Sciatic nerve (tissue), 2 donors: Measurements from ENCODE around the gene SUCNR1. TPM values are rescaled to one million over a fixed set of nuclear protein-coding genes. Genes with fewer than 3 reads are reported as not detected.
"Not testable (repeated sequence)": the region's sequence is repeated elsewhere in the genome, so short reads cannot be mapped to it uniquely, and the experiment has no call there.

Experiments used
- ATAC-seq: fragments of 200-7000 bp; cut with Tn5 transposase; one replicate; pipeline ENCODE4 v1.9.1; 2020; ENCODE audit warnings: mild to moderate bottlenecking, moderate library complexity
- DNase-seq: peaks from one replicate; pipeline ENCODE4 v3.0.0-alpha.2; 2020; ENCODE audit warnings: low spot score
- intact Hi-C: fragments of 100-400 bp; cut with DNase I; formaldehyde crosslinking; loops from one replicate; pipeline ENCODE4 v1.14.2; 2022
- total RNA-seq: library from RNA; stranded (reverse); fragmentation: NEBNext Ultra II Directional; extraction: Animal tissue kit (Norgen Biotek cat#: 25700); gene quantifications from one replicate; pipeline ENCODE4 v1.2.1, GENCODE V29; 2021
- donor health status: DM: no; HTN: no; CAD: no.
- donor health status: DM: no; HTN: no; CAD: no.

The SUCNR1 gene
- total RNA-seq, 1 donor from 2014 or later, result 2.5 TPM

DNA sequence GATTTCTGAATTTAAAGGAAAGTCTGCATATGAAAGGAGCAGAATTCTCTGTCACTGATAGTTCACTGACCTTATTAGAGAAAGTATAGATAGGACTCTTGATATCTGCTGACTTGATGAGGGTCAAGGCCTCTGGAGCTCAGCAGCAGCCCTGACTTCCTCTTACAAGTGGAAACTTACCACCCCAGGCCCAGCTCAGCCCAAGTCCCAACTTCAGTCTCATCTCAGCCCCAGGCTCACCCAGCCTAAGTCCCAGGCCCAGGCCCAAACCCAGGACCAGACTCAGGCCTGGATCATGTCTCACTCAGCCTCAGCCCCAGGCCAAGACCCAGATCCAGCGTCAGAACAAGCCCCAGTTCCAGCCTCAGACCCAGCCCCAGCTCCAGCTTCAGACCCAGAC is 24.7 kb downstream of the SUCNR1 start:
- intact Hi-C loops, DNase-seq, ATAC-seq: not testable (repeated sequence)

DNA sequence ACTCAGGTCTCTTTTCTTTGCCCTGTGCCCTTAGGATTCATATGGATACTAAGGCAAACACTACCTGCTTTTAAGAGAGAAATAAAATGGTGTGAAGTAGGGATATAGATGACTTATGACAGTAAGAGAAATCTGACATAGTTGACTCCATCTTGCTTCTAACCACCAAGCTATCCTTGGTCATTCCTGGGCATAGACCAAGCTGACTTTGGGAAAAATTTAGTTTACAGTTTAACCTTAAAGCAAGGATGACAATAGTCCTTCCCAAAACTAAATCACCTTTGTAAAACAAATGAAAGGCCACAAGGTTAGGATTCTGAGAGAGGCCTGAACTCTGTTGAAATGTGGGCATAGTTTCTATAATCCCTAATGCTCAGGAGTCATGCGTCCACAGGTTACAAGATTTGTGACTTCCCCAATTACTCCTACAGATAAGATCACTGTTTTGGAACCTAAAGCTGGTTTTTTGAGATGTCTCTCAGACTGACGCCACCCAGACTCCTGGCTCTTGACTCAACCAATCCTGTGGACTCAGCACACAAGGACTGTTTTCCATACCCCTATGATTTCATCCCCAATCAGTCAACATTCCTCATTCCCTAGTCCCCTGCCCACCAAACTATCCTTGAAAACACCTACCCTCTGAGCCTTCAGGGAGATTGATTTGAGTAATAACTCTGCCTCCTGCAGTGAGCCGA is 25.3 kb downstream of the SUCNR1 start:
- DNase-seq, ATAC-seq, intact Hi-C loops: not testable (repeated sequence)

- no peak for DNase-seq
- ATAC-seq, result no peak
- intact Hi-C loops, result no loop called here
Observed at GRCh38 chr3:151899996-151900395, 26.6 kb downstream of the SUCNR1 start.

- ATAC-seq, result peak; percentile 50
- DNase-seq, result no peak
- intact Hi-C loops, result no loop called here
Observed at GRCh38 chr3:151900460-151900859, 27.0 kb downstream of the SUCNR1 start.

DNA sequence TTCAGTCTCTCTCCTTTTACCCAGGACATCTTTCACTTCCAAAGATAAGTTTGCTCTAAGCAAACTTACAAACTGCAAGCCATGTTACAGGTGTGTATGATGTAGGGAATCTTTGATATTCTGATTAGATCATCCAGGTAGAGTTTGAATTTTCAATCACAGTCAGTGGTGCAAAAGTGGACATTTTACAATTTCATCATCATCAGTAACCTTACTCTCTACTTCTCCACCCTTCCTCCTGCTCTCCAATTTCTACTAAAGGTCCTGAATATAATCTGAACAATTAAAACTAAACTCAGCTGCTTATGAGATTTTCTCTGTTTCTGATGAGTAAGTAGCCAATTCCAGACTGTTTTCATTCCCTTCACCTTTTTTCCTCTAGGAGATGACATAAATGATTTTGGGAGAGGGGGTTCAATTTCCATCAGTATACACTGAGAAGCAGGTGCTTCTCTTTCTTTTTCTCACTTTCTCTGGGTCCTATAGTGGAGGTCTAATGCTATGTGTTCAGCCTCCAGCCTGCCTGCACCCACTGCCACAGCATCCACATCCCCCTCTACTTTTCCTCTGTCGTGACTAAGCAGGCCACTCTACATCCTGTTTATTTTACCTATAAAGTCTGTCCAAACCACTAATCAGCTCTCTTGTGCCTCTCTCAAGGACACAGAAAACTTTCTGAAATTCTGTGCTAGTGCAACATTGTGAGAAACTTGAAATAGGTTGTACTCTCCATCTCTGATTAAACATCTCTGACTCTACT is 27.6 kb downstream of the SUCNR1 start:
- intact Hi-C loops, result no loop called here

DNA sequence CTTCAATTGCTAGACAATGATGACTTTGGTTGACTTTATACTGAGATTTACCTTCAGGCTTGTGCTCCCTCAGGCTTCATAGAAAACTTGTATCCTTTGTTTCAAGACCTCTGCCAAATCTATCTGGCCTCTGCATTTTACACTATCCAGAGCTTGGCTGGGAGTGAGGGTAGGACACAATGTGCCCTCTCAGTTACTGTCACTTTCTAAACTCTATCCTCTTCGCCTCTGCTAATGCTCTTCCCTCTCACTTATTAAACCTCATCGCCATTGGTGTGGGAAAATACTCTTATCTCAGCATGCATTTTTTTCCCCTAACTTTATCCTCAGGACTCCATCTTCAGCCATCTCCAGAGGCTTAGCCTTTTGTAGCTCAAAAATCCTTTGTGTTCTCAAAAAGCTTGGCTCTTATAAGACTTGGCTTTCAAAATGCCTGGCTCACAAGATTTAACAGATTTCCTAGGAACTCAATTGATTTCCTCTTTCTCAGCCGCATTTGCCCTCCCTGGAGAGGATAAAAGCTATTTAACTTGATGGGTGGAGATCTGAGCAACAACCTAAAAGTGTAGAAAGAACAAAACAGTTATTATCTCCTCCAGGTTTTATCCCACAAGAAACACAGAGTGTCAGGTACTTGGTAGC is 28.3 kb downstream of the SUCNR1 start:
- DNase-seq (no peak), ATAC-seq (peak; percentile 72)
- intact Hi-C loops, result no loop called here

More for the DNA sequence above, 27.6 kb downstream of the SUCNR1 start:
- ATAC-seq (peak; percentile 4), DNase-seq (no peak)

GRCh38 chr3:151903501-151903991 is 30.1 kb downstream of the SUCNR1 start:
- no peak for ATAC-seq
- no peak for DNase-seq
- intact Hi-C loops, result no loop called here

DNA sequence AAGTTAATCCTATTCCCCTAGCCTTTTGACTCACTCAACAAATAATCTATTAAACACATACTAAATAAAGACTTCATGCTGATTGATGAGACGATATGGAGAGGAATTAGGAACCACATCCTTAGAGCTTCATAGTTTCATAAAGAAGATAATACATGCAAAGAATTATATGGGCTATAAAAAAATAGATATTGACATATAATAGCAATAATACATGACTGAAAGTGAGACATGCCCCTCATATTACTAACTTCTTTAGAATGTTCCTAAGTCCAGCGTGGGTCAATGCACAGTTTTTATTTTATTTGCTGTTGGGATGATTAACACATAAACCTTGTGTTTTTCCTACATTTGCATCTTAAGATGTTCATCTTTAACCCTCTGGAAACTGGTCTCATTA is 32.2 kb downstream of the SUCNR1 start:
- DNase-seq (no peak), ATAC-seq (no peak)
- intact Hi-C loops, result no loop called here

GRCh38 chr3:151906751-151907150 is 33.3 kb downstream of the SUCNR1 start:
- DNase-seq (no peak), ATAC-seq (no peak)
- intact Hi-C loops, result no loop called here

DNA sequence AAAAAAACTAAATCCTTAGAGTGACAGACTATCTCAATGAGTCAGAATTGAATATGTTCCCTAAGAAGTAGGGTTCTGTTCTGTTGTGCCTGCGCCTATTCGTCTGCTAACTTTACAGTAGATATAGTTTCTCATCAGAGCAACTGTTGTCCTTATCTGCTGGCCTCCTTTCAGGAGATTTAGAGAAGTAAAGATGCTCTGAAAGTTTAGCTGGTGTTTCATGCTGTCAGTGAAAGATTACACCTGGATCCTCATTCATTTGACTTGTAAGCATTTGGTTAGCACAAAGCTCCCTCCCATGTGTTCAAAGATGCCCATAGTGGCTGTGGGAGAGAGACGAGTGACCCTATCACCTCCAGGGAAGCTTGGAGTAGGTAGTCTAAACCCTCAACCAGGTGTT is 35.0 kb downstream of the SUCNR1 start:
- intact Hi-C loops, result no loop called here
- no peak for DNase-seq
- ATAC-seq, result no peak

DNA sequence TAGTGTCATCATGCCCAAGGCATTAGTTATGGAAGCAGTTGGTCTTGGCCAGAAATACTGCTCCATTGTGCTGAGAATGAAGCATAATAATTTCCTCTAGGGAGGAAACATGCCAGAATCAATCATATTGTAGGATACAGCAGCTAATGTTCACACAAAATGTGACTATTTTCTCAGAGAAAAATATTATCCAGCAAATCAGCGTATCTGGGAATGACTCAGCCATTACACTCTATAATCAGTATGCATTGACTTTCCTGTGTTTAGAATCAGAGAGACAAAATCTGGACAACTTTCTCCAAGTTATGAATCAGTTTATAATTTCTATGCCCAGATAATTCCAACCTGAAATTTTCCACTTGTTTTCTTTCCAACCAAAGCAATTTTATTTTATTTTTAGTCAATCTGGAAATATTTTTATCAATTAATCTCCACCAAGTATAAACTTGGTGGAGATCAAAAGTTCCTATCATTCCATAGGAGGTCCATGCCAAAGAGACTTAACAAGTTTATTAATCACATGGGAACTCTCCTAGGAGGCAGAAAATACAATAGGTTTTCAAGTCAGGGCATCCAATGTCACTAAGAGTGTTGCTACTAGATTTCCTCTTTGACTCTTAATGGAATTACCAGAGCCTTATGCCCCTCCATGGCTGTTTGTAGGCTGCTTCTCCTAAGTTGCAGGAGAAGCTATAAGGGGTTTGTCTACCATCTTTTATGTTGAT is 36.4 kb downstream of the SUCNR1 start:
- DNase-seq, result no peak
- no peak for ATAC-seq
- intact Hi-C loops, result no loop called here

GRCh38 chr3:151911462-151911861 is 38.0 kb downstream of the SUCNR1 start:
- DNase-seq (no peak), ATAC-seq (no peak)
- intact Hi-C loops, result no loop called here

DNA sequence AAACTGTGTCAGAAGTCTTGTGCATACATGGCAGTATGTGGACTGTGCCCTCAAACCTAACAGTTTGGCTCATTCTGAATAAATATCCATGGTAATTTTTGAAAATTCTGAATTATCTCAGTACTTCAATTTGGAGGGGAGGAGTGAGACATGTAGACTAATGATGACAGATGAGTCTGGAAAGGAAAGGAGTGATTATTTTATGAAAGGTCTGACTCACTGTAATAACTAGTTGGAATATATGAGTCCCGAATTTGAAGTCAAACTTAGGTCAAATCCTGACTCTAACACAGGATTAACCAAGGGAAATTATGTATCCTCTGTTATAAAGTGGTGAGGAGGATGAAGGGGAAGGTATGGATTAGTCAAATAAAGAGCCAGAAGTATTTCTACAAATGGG is 38.6 kb downstream of the SUCNR1 start:
- intact Hi-C loops, result no loop called here
- DNase-seq (no peak), ATAC-seq (no peak)

- intact Hi-C loops, result no loop called here
- no peak for ATAC-seq
- DNase-seq, result no peak
Observed at GRCh38 chr3:151916781-151917180, 43.3 kb downstream of the SUCNR1 start.

GRCh38 chr3:151918253-151919029 is 45.0 kb downstream of the SUCNR1 start:
- ATAC-seq, result peak; percentile 74
- DNase-seq, result no peak
- intact Hi-C loops, result no loop called here

DNA sequence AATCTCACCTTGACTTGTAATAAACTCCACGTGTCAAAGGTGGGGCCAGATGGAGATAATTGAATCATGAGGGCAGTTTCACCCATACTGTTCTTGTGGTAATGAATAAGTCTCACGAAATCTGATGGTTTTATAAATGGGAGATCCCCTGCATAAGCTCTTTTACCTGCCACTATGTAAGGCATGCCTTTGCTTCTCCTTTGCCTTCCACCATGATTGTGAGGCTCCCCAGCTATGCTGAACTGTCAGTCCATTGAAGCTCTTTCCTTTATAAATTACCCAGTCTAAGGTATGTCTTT is 45.5 kb downstream of the SUCNR1 start:
- DNase-seq (no peak), ATAC-seq (no peak)
- intact Hi-C loops, result no loop called here

- DNase-seq (no peak), ATAC-seq (no peak)
- intact Hi-C loops, result no loop called here
Observed at GRCh38 chr3:151919446-151919845, 46.0 kb downstream of the SUCNR1 start.

DNA sequence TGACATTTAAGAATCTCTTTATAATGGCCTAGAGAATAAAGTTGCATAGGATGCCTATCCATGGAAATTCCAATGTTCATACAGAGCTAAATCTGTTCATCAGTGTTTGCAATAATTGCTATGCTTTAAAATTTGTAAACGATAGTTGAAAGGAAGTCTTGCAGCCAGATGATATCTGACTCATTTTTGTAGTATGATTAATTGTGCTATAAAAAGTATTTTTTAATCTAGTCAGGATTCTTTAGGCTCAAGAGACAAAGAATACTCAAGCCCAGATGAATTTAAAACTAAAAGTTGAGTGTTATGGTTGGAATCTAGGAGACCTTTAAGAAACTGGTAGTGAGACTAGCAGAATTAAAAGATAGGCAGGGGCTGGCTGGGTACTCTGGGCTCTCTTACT is 50.5 kb downstream of the SUCNR1 start:
- ATAC-seq (no peak), DNase-seq (no peak)
- intact Hi-C loops, result no loop called here

- DNase-seq, result no peak
- no peak for ATAC-seq
- intact Hi-C loops, result no loop called here
Observed at GRCh38 chr3:151924753-151925152, 51.3 kb downstream of the SUCNR1 start.
